NT2/D1 (cell line): Measurements from ENCODE around the gene TXNL4B.

Experiments used
- YY1 ChIP-seq: IDR thresholded peaks from 2 replicates; pipeline ENCODE4 v1.6.1; 2011; ENCODE audit not compliant: insufficient read length, insufficient read depth
- ZNF274 ChIP-seq: IDR thresholded peaks from 2 replicates; pipeline ENCODE4 v1.6.1; 2011; ENCODE audit warnings: mild to moderate bottlenecking, low read depth, low read length

DNA sequence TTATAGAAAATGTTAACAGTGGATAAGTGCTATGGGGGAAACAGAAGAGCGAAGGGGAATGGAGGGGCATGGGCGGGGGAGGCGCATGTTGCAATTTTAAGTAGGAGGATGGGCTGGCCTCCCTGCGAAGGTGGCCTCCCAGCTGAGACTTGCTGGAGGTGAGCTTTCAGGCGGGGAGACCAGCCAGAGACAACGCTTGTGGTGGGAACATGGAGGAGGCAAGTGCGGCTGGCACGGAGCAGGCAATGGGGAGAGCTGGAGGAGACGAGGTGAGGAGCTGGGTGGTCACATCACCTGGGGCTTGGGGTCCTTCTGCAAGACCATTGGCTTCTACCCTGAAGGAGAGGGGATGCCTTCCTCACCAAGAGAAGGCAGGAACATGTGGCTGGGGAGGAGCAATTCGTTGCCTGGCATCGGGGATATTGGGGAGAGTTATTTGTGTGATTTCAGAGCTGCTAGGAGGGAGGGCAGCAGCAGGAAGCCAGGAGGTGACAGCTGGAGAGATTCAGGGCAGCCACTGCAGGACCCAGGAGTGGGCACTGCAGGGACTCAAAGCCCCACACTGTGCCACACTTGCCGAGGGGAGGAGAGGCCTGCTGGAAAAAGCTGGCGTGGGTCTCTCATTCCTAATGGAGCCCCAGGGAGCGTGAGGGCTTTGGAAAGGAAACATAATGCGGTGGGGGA, 44.1 kb upstream of the TXNL4B start:
- no peak for TF ChIP-seq ZNF274
- TF ChIP-seq YY1 = no peak
